ENCODE results near the gene PTX4. TPM values are rescaled to one million over a fixed set of nuclear protein-coding genes. Genes with fewer than 3 reads are reported as not detected.
A peak's percentile ranks its signal among the peaks of the same experiment; 100 is the strongest.

PTX4 gene, protein sequence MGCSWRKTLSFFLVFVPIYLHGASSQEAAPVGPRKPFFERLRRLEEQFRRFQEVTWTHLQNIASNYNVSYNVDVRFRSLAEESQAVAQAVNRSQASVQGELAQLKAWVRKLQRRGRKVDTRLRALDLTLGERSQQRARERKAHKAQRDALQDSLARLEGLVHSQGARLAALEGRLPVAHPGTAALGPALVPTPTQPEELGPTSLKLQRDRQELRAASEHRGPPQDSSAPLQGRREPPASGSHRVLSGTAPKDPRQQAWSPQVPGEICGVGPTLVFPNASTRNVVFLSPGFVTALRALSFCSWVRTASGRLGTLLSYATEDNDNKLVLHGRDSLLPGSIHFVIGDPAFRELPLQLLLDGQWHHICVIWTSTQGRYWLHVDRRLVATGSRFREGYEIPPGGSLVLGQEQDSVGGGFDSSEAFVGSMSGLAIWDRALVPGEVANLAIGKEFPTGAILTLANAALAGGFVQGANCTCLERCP
- total RNA-seq: not detected
- long read RNA-seq: 0 reads

DNA sequence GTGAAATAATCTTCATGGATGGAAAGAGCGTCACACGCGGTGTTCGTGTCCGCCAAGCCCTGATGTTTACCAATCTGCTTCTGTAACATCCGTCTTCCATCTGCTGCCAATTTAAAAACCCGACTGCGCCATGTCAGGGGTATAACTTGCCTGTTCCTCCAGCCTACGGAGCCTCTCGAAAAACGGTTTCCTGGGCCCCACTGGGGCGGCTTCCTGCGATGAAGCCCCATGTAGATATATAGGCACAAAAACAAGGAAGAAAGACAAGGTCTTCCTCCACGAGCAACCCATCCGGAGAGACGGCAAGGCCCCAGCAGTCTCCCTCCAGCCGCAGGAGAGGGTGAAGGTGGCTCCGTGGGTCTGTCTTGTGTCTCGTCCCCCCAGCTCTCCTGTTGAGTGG lies at the start of gene PTX4:
Gene PTX4 (minus strand): TSS at position 326 of the 400 bp plus-strand sequence. CDS start 35 bp downstream, at position 291.
- DNase-seq (ENCODE audit: missing footprints) (peak; percentile 41), ATAC-seq (no peak)
- intact Hi-C loops (cut with DNase I): no loop called here

DNA sequence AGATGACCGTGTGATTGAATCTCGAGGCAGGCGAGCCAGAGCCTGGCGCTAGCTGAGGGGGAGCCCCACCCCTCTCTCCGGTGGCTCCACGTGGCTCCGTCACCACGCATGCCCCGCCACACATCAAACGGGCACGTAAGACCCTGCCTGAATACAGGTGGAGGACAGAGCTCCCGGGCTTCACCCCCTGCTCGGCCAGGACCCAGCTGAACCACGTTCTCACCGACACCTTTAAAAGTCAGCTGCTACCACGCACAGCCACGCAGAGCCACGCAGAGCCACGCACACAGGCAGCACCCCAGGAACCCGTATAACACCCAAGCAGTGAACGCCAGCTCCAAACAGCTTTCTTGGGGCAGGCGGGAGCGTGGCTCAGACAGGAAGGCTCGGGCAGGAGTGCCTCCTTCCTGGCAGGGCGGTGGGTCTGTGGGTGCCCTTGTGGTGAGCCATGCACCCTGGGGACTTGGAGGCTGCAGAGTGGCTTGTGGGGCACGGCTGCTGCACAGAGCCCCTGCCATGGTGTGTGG lies 49.1 kb upstream of the PTX4 start:
- DNase-seq (ENCODE audit: missing footprints) (peak; percentile 50), ATAC-seq (no peak)
- intact Hi-C loops (cut with DNase I): no loop called here

GRCh38 chr16:1537138-1537577 lies 48.4 kb upstream of the PTX4 start:
- peak; percentile 61 for DNase-seq (ENCODE audit: missing footprints)
- intact Hi-C loops (cut with DNase I): no loop called here
- ATAC-seq: no peak

DNA sequence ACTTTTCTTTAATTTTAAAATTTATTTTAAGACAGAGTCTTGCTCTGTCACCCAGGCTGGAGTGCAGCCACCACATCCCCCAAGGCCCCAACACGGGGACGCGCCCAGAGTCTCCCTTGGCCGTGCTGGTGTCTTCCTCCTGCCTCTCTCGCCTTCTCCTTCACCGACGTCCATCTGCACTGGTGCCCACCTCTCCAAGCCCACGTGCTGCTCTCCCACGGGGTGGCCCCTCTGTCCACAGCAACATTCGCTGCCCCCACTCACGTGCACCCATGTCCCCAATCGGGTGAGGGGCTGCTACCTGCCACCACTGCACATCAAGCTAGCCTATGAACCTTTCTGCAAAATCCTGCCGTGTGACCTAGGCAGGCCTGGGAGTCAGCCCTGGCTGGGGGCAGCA lies 47.9 kb upstream of the PTX4 start:
- DNase-seq (ENCODE audit: missing footprints) (peak; percentile 56), ATAC-seq (no peak)
- intact Hi-C loops (cut with DNase I): no loop called here

DNA sequence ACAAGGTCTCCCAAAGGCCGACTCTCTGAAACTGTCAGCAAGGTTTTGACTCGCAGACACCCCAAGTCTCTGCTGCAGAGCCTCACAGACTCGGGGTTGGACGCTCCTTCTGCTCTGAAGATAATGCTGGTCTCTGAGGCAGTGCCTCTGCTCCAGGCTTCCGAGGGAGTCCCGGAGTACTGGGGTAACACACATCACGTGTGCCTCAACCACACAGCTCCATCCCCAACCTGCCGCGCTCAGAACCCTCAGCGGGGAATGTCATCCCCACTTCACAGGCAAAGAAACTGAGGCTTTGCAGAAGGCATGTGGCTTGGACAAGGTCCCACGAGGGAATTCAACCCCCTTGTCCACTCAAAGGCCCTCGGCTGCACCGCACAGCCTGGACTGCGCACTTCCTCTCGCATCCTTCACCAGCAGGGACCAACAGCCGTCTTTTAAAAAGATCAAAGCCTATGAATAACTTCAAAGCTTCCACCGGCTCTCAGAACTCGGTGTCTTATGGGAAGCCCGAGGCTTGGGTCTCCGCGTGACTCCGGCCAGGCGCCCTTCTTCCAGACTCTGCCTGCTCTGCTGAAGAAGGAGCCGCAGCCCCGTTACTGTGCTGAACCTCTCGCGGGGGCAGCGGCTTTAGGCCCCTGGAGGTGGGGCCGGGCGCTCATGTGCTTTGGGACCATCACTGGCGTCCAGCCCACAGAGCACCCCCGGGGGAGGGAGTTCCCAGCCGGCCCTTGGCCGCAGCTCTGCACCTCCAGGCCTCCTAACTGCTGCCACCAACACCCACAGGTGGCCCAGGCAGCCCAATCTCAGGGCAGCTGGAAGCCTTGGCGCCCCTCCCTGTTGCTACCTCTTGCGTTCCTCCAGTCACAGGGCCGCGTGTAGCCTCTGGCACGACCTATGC lies 46.9 kb upstream of the PTX4 start:
- no peak for ATAC-seq
- intact Hi-C loops (cut with DNase I): no loop called here
- peak; percentile 64 for DNase-seq (ENCODE audit: missing footprints)

- DNase-seq (ENCODE audit: missing footprints) (peak; percentile 68), ATAC-seq (no peak)
- intact Hi-C loops (cut with DNase I): loop anchor here (5.0 kb wide), 1 partner anchor 78 kb away; the partner anchor contains the start of genes CRAMP1 and IFT140
Observed at GRCh38 chr16:1534021-1535020, 45.6 kb upstream of the PTX4 start.

- intact Hi-C loops (cut with DNase I): loop anchor here (2.0 to 5.0 kb wide), 2 partner anchors 21 to 79 kb away; partner anchors contain the start of genes CRAMP1 and IFT140
- peak; percentile 65 for ATAC-seq
- peak; percentile 87 for DNase-seq (ENCODE audit: missing footprints)
Observed at GRCh38 chr16:1533443-1533951, 44.8 kb upstream of the PTX4 start, which contains the start of gene TMEM204. TMEM204 (plus strand) TSS chr16:1533666; CDS start chr16:1534276, 610 bp downstream.

GRCh38 chr16:1532771-1533170 lies 44.0 kb upstream of the PTX4 start:
- intact Hi-C loops (cut with DNase I): loop anchor here (1.0 to 5.0 kb wide), 3 partner anchors 13 to 80 kb away; partner anchors contain the start of genes CRAMP1 and IFT140
- DNase-seq (ENCODE audit: missing footprints) (peak; percentile 68), ATAC-seq (peak; percentile 23)

DNA sequence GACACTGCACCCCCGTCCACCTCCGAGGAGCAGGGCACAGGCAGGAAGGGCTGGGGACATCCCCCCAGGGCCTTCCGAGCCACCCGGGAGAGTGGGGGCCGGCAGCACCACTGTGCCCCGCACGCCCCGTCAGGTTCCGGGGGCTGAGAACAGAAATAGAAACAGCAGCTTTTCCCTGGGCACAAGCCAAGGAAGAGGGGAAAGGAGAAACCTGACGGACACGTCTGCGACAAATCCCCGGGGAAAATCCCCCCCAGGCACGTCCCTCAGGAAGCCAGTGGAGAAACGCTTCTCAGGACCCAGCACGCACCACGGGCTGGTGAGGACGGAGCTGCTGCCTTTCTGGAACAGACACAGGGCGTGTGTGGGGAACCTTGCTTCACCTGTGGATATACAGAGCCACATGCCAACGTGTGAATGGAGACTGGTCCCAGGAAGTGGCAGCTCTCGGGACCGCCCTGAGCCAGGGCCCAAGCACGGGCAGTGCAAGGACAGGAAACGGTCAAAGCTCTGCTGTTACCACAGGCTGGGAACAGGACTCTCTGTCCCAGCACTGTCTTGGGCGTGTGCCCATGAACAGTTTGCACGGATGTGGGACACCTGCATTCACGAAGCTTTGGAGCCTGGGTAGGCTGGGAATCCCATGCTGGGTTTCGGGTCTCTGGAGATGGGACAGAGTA lies 43.5 kb upstream of the PTX4 start:
- ATAC-seq (peak; percentile 78), DNase-seq (ENCODE audit: missing footprints) (peak; percentile 93)
- intact Hi-C loops (cut with DNase I): loop anchor here (1.0 to 5.0 kb wide), 3 partner anchors 13 to 80 kb away; partner anchors contain the start of genes CRAMP1 and IFT140

DNA sequence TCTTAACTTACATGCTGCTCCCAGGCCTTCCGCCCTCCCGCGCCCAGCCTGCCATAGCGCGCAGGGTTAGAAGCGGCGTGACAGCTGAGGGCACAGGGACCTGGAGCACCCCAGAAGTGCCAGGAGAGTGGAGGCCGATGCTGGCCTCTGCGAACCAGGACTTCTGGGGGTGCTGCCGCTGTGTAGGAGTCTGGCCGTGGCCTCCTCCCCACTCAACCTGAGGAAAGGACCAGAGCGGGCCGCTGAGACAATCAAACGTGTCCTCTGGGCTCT lies 42.8 kb upstream of the PTX4 start:
- intact Hi-C loops (cut with DNase I): loop anchor here (2.0 to 5.0 kb wide), 2 partner anchors 37 to 81 kb away; partner anchors contain the start of genes CRAMP1 and IFT140
- DNase-seq (ENCODE audit: missing footprints): peak; percentile 68
- ATAC-seq: no peak

- intact Hi-C loops (cut with DNase I): loop anchor here (2.0 to 5.0 kb wide), 2 partner anchors 36 to 81 kb away; partner anchors contain the start of genes CRAMP1 and IFT140
- DNase-seq (ENCODE audit: missing footprints) (peak; percentile 86), ATAC-seq (peak; percentile 30)
Observed at GRCh38 chr16:1530883-1531637, 42.3 kb upstream of the PTX4 start.

DNA sequence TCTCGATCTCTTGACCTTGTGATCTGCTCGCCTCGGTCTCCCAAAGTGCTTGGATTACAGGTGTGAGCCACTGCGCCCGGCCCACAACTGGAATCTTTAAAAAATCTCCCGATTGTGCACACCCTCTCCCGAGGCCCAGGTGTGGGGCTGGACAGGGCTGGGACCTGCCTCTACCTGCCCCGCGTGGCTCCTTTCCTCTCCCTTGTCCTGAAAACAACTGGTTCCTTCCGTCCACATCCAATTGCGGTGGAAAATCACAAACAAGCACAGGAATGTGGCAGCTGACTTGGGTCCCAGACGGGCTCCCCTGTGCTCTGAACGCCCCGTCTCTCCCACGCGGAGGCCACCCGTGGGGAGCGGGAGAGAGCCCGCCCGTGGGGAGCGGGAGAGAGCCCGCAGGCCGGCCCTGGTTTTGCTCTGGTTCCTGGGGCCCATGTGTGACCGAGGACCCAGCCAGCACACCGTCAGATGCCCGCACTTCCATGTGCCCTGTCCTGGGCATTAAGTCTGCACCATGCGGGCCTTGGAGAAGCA lies 41.7 kb upstream of the PTX4 start:
- ATAC-seq (no peak), DNase-seq (ENCODE audit: missing footprints) (peak; percentile 32)
- intact Hi-C loops (cut with DNase I): loop anchor here (2.0 to 5.0 kb wide), 2 partner anchors 36 to 82 kb away; partner anchors contain the start of genes CRAMP1 and IFT140

DNA sequence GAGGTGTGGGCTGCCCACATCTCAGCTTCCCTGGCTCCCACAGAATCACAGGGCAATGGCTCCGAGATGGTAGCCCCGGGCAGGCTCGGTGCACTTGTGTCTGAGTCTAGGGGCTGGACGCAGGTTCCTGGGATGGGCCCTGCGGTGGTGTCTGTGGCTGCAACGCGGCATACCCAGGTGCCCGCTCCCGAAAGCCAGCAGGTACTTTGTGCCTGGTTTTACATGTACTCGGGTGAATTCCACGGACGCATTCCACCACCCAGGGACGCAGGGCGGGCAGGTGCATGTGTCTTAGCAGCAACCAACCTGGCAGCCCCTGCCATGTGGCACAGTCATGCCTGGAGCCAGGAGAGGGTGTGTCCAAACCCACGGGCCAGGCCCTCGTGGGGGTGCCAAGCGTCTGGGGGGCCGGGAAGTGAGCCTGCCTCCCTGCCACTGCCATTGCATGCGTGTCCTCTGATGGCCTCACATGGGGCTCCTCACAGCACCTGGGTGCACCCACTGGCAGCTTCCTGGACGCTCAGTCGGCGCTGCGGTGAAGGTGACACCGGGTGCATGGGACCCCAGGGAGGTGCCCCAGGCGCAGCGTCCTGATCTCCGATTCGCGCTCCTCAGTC lies 40.3 kb upstream of the PTX4 start:
- no peak for ATAC-seq
- DNase-seq (ENCODE audit: missing footprints): peak; percentile 71
- intact Hi-C loops (cut with DNase I): no loop called here

- DNase-seq (ENCODE audit: missing footprints) (peak; percentile 85), ATAC-seq (peak; percentile 28)
- intact Hi-C loops (cut with DNase I): no loop called here
Observed at GRCh38 chr16:1527836-1528811, 39.4 kb upstream of the PTX4 start.
